GM23248 (cell line): ENCODE data around the gene AOC2. TPM values are rescaled to one million over a fixed set of nuclear protein-coding genes. Genes with fewer than 3 reads are reported as not detected.
"Not testable (repeated sequence)": the region's sequence is repeated elsewhere in the genome, so short reads cannot be mapped to it uniquely, and the experiment has no call there.

Experiments
- DNase-seq: peaks from one replicate; pipeline ENCODE4 v3.0.0-alpha.2; 2015
- H2AFZ ChIP-seq: fragments of 200-600 bp; sonication (generic); 2 replicates; pipeline ENCODE4 v1.6.1; 2016; ENCODE audit warnings: antibody characterized with exemption
- H3F3A ChIP-seq: fragments of 200-600 bp; sonication (generic); 2 replicates; pipeline ENCODE4 v1.6.1; 2016; ENCODE audit warnings: mild to moderate bottlenecking, antibody characterized with exemption, mixed run types; ENCODE audit not compliant: insufficient read depth
- H3K27ac ChIP-seq: fragments of 200-600 bp; sonication (generic); 2 replicates; pipeline ENCODE4 v1.5.1; 2016; ENCODE audit warnings: mild to moderate bottlenecking
- H3K27me3 ChIP-seq: fragments of 200-600 bp; sonication (generic); replicated peaks from 2 replicates; pipeline ENCODE4 v1.6.1; 2016; ENCODE audit warnings: mild to moderate bottlenecking; ENCODE audit not compliant: insufficient read depth
- H3K36me3 ChIP-seq: fragments of 200-600 bp; sonication (generic); 2 replicates; pipeline ENCODE4 v1.6.1; 2016; ENCODE audit warnings: low read depth, mild to moderate bottlenecking
- H3K4me1 ChIP-seq: fragments of 200-600 bp; sonication (generic); 2 replicates; pipeline ENCODE4 v1.6.1; 2016; ENCODE audit warnings: mild to moderate bottlenecking; ENCODE audit not compliant: insufficient read depth
- H3K4me2 ChIP-seq: fragments of 200-600 bp; sonication (generic); one replicate; pipeline ENCODE4 v1.6.1; 2016; ENCODE audit warnings: mild to moderate bottlenecking; ENCODE audit not compliant: unreplicated experiment
- H3K4me3 ChIP-seq: fragments of 200-600 bp; sonication (generic); 2 replicates; pipeline ENCODE4 v1.5.1; 2016; ENCODE audit warnings: mild to moderate bottlenecking
- H3K79me2 ChIP-seq: fragments of 200-600 bp; sonication (generic); 2 replicates; pipeline ENCODE4 v1.6.1; 2016; ENCODE audit warnings: mild to moderate bottlenecking; ENCODE audit not compliant: insufficient read depth
- H3K9ac ChIP-seq: fragments of 200-600 bp; sonication (generic); 2 replicates; pipeline ENCODE4 v1.6.1; 2016; ENCODE audit warnings: mild to moderate bottlenecking
- H3K9me2 ChIP-seq: fragments of 200-600 bp; sonication (generic); 2 replicates; pipeline ENCODE4 v1.6.1; 2016; ENCODE audit warnings: mixed run types, mild to moderate bottlenecking, moderate library complexity; ENCODE audit not compliant: insufficient read depth
- H3K9me3 ChIP-seq: fragments of 200-600 bp; sonication (generic); one replicate; pipeline ENCODE4 v1.6.1; 2017; ENCODE audit warnings: low read depth
- H4K20me1 ChIP-seq: fragments of 200-600 bp; sonication (generic); 2 replicates; pipeline ENCODE4 v1.6.0; 2016; ENCODE audit not compliant: insufficient read depth
- EZH2 ChIP-seq: fragments of 200-600 bp; sonication (generic); IDR thresholded peaks from 2 replicates; pipeline ENCODE4 v1.6.1; 2018; ENCODE audit warnings: antibody characterized with exemption, mild to moderate bottlenecking; ENCODE audit not compliant: insufficient read depth, poor library complexity, severe bottlenecking
- EZH2phosphoT487 ChIP-seq: fragments of 200-600 bp; sonication (generic); IDR thresholded peaks from 2 replicates; pipeline ENCODE4 v1.6.1; 2018; ENCODE audit warnings: antibody characterized with exemption, moderate library complexity, mild to moderate bottlenecking, low read depth; ENCODE audit not compliant: insufficient read depth
- WGBS, 2 experiments: methylation state at CpG; one replicate each; pipeline ENCODE4 v1.1.6; 2015 to 2017; ENCODE audit warnings: low lambda C conversion rate in 2 of 2, low coverage in 1 of 2; ENCODE audit errors: missing lambda C conversion rate in 2 of 2; 5-methylcytosine and 5-hydroxymethylcytosine counted together
- in situ Hi-C: fragments of 300-500 bp; cut with MboI; formaldehyde crosslinking; loops from 2 replicates; pipeline ENCODE4 v1.15.0; 2020
- microRNA-seq: library from miRNA; unstranded; fragments of <30 nt; microRNA quantifications from one replicate; pipeline ENCODE4, GENCODE V29; 2016; ENCODE audit warnings: borderline number of aligned reads
- polyA plus RNA-seq: library from polyadenylated mRNA; unstranded; fragments of >200 nt; fragmentation: Nextera tagmentation; extraction: Ambion mirVana; gene quantifications from 2 replicates; pipeline ENCODE4 v1.2.1, GENCODE V29; 2016
- small RNA-seq: library from RNA; depleted of rRNA; stranded (forward); fragments of <200 nt; gene quantifications from one replicate; pipeline ENCODE3, GENCODE V24; 2014; ENCODE audit warnings: low read depth, low replicate concordance
- total RNA-seq: library from RNA; depleted of rRNA; stranded (reverse); fragments of >200 nt; shearing (Covaris generic); gene quantifications from 2 replicates; pipeline ENCODE4 v1.2.3, GENCODE V29; 2014; rRNA removed

The AOC2 gene
- total and polyA plus RNA-seq, 2 experiments from 2014 or later = 0.09 to 0.22 TPM

- 74 to 75% methylated on average over 12 of the region's 12 CpGs for WGBS, 2 experiments
- H2AFZ ChIP-seq = no peak overlapping the region
- H3K27me3 ChIP-seq = no peaks in the 10 kb centered on the region; the same call in 1 of the 2 replicates
- peak overlapping the region; percentile 27; the same call in 1 of the 2 replicates for H3K27ac ChIP-seq
- peaks cover 15% of the 10 kb centered on the region; the same call in 1 of the 2 replicates for H3F3A ChIP-seq
- in situ Hi-C loops = no loop called here
- no peak overlapping the region; the same call in 1 of the 2 replicates for H3K4me3 ChIP-seq
- H3K4me1 ChIP-seq = peaks cover 18% of the 10 kb centered on the region
- no peaks in the 10 kb centered on the region for H3K79me2 ChIP-seq
- H4K20me1 ChIP-seq = no peaks in the 10 kb centered on the region
- peak overlapping the region; percentile 53 for H3K4me2 ChIP-seq
- no peak overlapping the region for H3K9ac ChIP-seq
- DNase-seq = no peak
- TF ChIP-seq EZH2phosphoT487 (no peak), EZH2 (no peak)
- H3K36me3 ChIP-seq = no peaks in the 10 kb centered on the region
- H3K9me3 ChIP-seq = no peaks in the 10 kb centered on the region
- no peaks in the 10 kb centered on the region for H3K9me2 ChIP-seq
Measured at GRCh38 chr17:42894283-42895184, 50.2 kb downstream of the AOC2 start.

- Histone ChIP-seq H3K9ac (no peak overlapping the region), H3K4me3 (no peak overlapping the region; the same call in 1 of the 2 replicates), H3K27ac (peak overlapping the region; percentile 27; the same call in 1 of the 2 replicates), H3K9me2 (no peaks in the 10 kb centered on the region), H3K4me2 (peak overlapping the region; percentile 53), H3K9me3 (no peaks in the 10 kb centered on the region), H3F3A (peaks cover 15% of the 10 kb centered on the region; the same call in 1 of the 2 replicates), H3K27me3 (no peaks in the 10 kb centered on the region; the same call in 1 of the 2 replicates), H3K79me2 (no peaks in the 10 kb centered on the region), H4K20me1 (no peaks in the 10 kb centered on the region), H3K4me1 (peaks cover 18% of the 10 kb centered on the region), H3K36me3 (no peaks in the 10 kb centered on the region), H2AFZ (no peak overlapping the region)
- TF ChIP-seq EZH2phosphoT487 (no peak), EZH2 (no peak)
- in situ Hi-C loops = no loop called here
- WGBS, 2 experiments = 0% methylated on average over 2 of the region's 2 CpGs
- DNase-seq = peak; percentile 97
Measured at GRCh38 chr17:42895185-42895555, 50.8 kb downstream of the AOC2 start.

DNA sequence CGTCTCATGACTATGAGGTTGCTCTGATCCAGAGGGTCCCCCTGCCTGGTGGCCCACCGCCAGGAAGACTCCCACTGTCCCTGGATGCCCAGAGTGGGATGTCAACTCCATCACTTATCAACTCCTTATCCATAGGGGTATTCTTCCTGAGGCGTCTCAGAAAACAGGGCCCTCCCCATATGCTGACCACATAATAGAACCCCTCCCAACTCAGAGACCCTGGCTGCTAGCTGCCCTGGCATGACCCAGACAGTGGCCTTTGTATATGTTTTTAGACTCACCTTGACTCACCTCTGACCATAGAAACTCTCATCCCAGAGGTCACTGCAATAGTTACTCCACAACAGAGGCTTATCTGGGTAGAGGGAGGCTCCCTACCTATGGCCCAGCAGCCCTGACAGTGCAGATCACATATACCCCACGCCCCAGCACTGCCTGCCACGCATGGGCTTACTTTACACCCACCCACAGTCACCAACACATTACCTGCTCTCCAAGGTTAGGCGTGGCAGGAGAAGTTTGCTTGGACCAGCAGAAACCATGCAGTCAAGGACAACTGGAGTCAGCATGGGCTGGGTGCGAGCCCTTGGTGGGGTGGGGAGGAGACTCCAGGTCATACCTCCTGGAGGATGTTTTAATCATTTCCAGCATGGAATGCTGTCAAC lies 53.9 kb downstream of the AOC2 start:
- in situ Hi-C loops = no loop called here
- Histone ChIP-seq H4K20me1 (no peaks in the 10 kb centered on the region), H3K9me2 (no peaks in the 10 kb centered on the region), H2AFZ (no peak overlapping the region), H3K27me3 (no peaks in the 10 kb centered on the region; the same call in 1 of the 2 replicates), H3K79me2 (no peaks in the 10 kb centered on the region), H3K36me3 (no peaks in the 10 kb centered on the region), H3K4me1 (peaks cover 9% of the 10 kb centered on the region), H3K27ac (no peak overlapping the region), H3K4me3 (no peak overlapping the region), H3F3A (0 out of 2 replicates have a peak, but pooled peaks cover 7% of the 10 kb centered on the region), H3K9me3 (no peaks in the 10 kb centered on the region), H3K9ac (no peak overlapping the region), H3K4me2 (no peak overlapping the region)
- TF ChIP-seq EZH2 (no peak), EZH2phosphoT487 (no peak)
- 76 to 78% methylated on average over 7 of the region's 7 CpGs for WGBS, 2 experiments
- no peak for DNase-seq

GRCh38 chr17:42899981-42900380 lies 55.6 kb downstream of the AOC2 start:
- H3K4me1 ChIP-seq, H2AFZ ChIP-seq, H3K4me3 ChIP-seq, H3F3A ChIP-seq, in situ Hi-C loops, H3K36me3 ChIP-seq, H3K9me3 ChIP-seq, H3K4me2 ChIP-seq, H3K27me3 ChIP-seq, H3K79me2 ChIP-seq, DNase-seq, H3K27ac ChIP-seq, H3K9ac ChIP-seq, H4K20me1 ChIP-seq, H3K9me2 ChIP-seq: not testable (repeated sequence)
- 50 to 53% methylated on average over 3 of the region's 3 CpGs for WGBS, 2 experiments

Small RNA genes lying within 50 kb of the gene (microRNA-seq; reads per million reads assigned to microRNA genes)
- gene MIR6781 = not detected

Small RNA genes lying within 50 kb of the gene (small RNA-seq; reads per million reads assigned to genes)
- gene MIR6781 = not detected
- gene RNU6-287P = not detected

Other genes with a start within 250 kb of the AOC2 start
- 54.8 and 66.7 TPM in 2 replicates for gene RETREG3, start 235.2 kb upstream of the AOC2 start, total RNA-seq
- 36.3 and 38.0 TPM in 2 replicates for gene RETREG3, start 235.2 kb upstream of the AOC2 start, polyA plus RNA-seq
- gene TUBG1, start 234.9 kb upstream of the AOC2 start, total RNA-seq = 42.5 and 53.0 TPM in 2 replicates
- gene TUBG1, start 234.9 kb upstream of the AOC2 start, polyA plus RNA-seq = 91.4 and 95.3 TPM in 2 replicates
- gene TUBG2, start 185.3 kb upstream of the AOC2 start, total RNA-seq = 12.1 and 14.4 TPM in 2 replicates
- 29.8 and 30.9 TPM in 2 replicates for gene TUBG2, start 185.3 kb upstream of the AOC2 start, polyA plus RNA-seq
- 19.0 and 32.2 TPM in 2 replicates for gene PLEKHH3, start 167.6 kb upstream of the AOC2 start, total RNA-seq
- gene PLEKHH3, start 167.6 kb upstream of the AOC2 start, polyA plus RNA-seq = 6.4 and 7.5 TPM in 2 replicates
- gene CCR10, start 162.7 kb upstream of the AOC2 start, total RNA-seq = 1.1 and 3.5 TPM in 2 replicates
- gene CCR10, start 162.7 kb upstream of the AOC2 start, polyA plus RNA-seq = 1.6 and 2.5 TPM in 2 replicates
- gene CNTNAP1, start 162.0 kb upstream of the AOC2 start, total RNA-seq = 23.3 and 24.5 TPM in 2 replicates
- 3.2 and 3.6 TPM in 2 replicates for gene CNTNAP1, start 162.0 kb upstream of the AOC2 start, polyA plus RNA-seq
- 22.4 and 22.5 TPM in 2 replicates for gene EZH1, start 99.5 kb upstream of the AOC2 start, total RNA-seq
- 19.9 and 22.8 TPM in 2 replicates for gene EZH1, start 99.5 kb upstream of the AOC2 start, polyA plus RNA-seq
- 3.7 TPM in 1 of 2 replicates, not detected in the other for gene RAMP2, start 83.4 kb upstream of the AOC2 start, total RNA-seq
- gene RAMP2, start 83.4 kb upstream of the AOC2 start, polyA plus RNA-seq = 2.3 and 2.4 TPM in 2 replicates
- gene VPS25, start 71.1 kb upstream of the AOC2 start, total RNA-seq = 93.0 and 96.0 TPM in 2 replicates
- gene VPS25, start 71.1 kb upstream of the AOC2 start, polyA plus RNA-seq = 103 TPM in 2 replicates
- gene WNK4, start 64.0 kb upstream of the AOC2 start, total RNA-seq = 3.0 and 3.4 TPM in 2 replicates
- 11.4 and 12.6 TPM in 2 replicates for gene WNK4, start 64.0 kb upstream of the AOC2 start, polyA plus RNA-seq
- 39.1 and 48.0 TPM in 2 replicates for gene COA3, start 45.9 kb upstream of the AOC2 start, total RNA-seq
- gene COA3, start 45.9 kb upstream of the AOC2 start, polyA plus RNA-seq = 125 TPM in 2 replicates
- gene CNTD1, start 45.7 kb upstream of the AOC2 start, total RNA-seq = not detected in 2 replicates
- gene CNTD1, start 45.7 kb upstream of the AOC2 start, polyA plus RNA-seq = 0.14 and 0.71 TPM in 2 replicates
- gene BECN1, start 20.3 kb upstream of the AOC2 start, total RNA-seq = 134 and 191 TPM in 2 replicates
- gene BECN1, start 20.3 kb upstream of the AOC2 start, polyA plus RNA-seq = 105 and 117 TPM in 2 replicates
- 88.1 and 104 TPM in 2 replicates for gene PSME3, start 11.2 kb upstream of the AOC2 start, total RNA-seq
- gene PSME3, start 11.2 kb upstream of the AOC2 start, polyA plus RNA-seq = 170 and 176 TPM in 2 replicates
- 0.13 TPM in 1 of 2 replicates, not detected in the other for gene AOC3, start 6.6 kb downstream of the AOC2 start, total RNA-seq
- 0.05 TPM in 1 of 2 replicates, not detected in the other for gene AOC3, start 6.6 kb downstream of the AOC2 start, polyA plus RNA-seq
- not detected in 2 replicates for gene G6PC1, start 56.2 kb downstream of the AOC2 start, total RNA-seq
- not detected in 2 replicates for gene G6PC1, start 56.2 kb downstream of the AOC2 start, polyA plus RNA-seq
- 18.1 and 24.9 TPM in 2 replicates for gene AARSD1, start 119.9 kb downstream of the AOC2 start, total RNA-seq
- 37.5 and 46.1 TPM in 2 replicates for gene AARSD1, start 119.9 kb downstream of the AOC2 start, polyA plus RNA-seq
- not detected in 2 replicates for gene PTGES3L, start 135.5 kb downstream of the AOC2 start, total RNA-seq
- 0.62 and 0.90 TPM in 2 replicates for gene PTGES3L, start 135.5 kb downstream of the AOC2 start, polyA plus RNA-seq
- gene RUNDC1, start 136.0 kb downstream of the AOC2 start, total RNA-seq = 6.4 and 8.0 TPM in 2 replicates
- gene RUNDC1, start 136.0 kb downstream of the AOC2 start, polyA plus RNA-seq = 7.6 and 9.3 TPM in 2 replicates
- 928 and 1,286 TPM in 2 replicates for gene RPL27, start 153.8 kb downstream of the AOC2 start, total RNA-seq
- gene RPL27, start 153.8 kb downstream of the AOC2 start, polyA plus RNA-seq = 1,038 and 1,095 TPM in 2 replicates
- gene IFI35, start 162.2 kb downstream of the AOC2 start, total RNA-seq = 21.8 and 27.7 TPM in 2 replicates
- 23.3 and 27.6 TPM in 2 replicates for gene IFI35, start 162.2 kb downstream of the AOC2 start, polyA plus RNA-seq
- 215 and 238 TPM in 2 replicates for gene VAT1, start 177.8 kb downstream of the AOC2 start, total RNA-seq
- 223 and 243 TPM in 2 replicates for gene VAT1, start 177.8 kb downstream of the AOC2 start, polyA plus RNA-seq
- gene RND2, start 180.7 kb downstream of the AOC2 start, total RNA-seq = 0.11 TPM in 1 of 2 replicates, not detected in the other
- gene RND2, start 180.7 kb downstream of the AOC2 start, polyA plus RNA-seq = 0.18 and 0.30 TPM in 2 replicates